Jurkat, Clone E6-1 (cell line): ENCODE results near the gene SPATS2L.

ENCODE experiments used
- DNase-seq: peaks from one replicate; pipeline ENCODE4 v3.0.0-alpha.2; 2011; ENCODE audit warnings: low read depth, low spot score
- H3K4me3 ChIP-seq: 2 replicates; pipeline ENCODE4 v1.5.1; 2011; ENCODE audit warnings: mild to moderate bottlenecking, low read length, control low read depth, moderate library complexity

The SPATS2L gene

DNA sequence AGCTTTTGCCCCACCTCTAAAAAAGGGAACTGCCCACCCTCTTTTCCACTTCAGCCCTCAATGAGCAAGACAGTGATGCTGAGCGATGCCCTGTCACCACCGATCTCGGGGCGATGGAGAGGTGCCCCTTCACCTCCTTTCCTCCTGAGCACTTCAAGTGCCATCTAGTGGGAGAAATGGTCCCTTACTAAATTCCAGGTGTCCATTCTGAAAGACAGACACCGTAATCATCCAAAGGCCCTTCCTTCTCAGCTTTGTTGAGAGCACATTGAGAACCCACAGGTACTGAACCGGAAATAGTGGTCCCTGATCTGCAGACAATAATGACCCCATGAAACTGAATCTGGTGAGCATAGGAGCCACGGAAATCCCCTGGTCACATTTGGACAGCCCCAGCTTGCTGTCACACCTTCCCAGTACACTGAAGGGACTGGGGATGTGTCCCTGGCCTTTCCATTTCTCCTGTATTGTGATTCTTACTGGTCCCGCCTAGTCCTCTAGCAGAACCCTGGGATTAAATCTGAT is 164.9 kb downstream of the SPATS2L start:
- DNase-seq: no peak
- H3K4me3 ChIP-seq: no peak overlapping the region

DNA sequence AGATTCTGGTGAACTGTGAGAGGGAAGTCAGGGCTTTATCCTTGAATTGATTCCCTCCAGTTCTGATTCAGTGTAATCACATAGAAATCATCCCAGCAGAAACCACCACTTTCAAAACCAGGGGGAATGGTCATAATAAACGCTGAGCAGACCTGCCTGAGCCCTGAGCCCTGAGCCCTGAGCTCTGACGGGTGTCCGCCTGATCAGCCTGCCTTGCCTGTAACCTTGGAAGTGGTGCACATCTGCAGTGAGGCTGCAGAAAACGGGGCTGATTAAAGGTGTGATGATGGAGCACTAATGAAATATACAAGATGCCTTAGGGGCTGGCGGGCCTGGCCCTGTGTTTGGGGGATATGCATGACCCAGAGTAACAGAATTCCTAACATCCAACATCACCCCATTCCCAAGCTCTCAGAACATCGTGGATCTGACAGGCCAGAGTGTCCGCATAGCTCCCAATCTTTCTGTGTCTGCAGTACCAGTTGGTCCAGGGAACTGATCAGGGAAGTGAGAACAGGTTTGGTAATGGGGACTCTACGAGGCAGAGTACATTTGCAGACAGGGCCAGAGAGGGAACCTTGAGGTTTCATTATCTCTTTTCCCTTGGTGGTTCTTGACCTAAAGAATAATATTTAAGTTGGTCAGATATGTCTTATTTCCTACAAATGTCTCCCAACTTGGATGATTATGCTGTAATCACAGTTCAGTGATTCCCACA is 165.6 kb downstream of the SPATS2L start:
- no peak overlapping the region for H3K4me3 ChIP-seq
- no peak for DNase-seq

DNA sequence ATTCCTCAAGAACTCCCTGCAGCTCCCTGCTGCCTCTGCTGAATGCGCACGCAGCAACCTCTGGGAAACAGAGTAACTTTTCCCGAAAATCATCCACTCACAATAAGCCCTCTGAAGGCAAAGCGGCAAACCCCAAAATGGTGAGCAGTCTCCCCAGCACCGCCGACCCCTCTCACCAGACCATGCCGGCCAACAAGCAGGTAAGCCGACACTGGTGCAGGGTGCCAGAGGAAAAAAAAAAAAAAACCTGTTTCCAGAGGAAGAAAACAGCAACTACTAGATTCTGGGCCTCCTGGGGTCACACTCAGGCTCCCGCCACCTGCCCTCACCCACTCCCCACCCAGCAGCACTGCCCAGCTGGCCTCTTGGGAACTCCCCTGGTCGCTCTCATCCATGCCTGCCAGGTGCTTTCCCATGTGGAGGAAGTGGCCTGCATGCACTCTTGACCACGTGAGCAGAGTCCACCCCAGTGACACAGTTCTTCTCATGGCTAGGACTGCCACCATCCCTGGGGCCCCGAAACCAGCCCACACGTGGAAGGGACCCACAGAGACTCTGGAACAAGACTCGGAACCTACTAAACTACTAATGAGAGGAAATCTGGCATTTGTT is 166.5 kb downstream of the SPATS2L start:
- DNase-seq: no peak
- no peak overlapping the region for H3K4me3 ChIP-seq

DNA sequence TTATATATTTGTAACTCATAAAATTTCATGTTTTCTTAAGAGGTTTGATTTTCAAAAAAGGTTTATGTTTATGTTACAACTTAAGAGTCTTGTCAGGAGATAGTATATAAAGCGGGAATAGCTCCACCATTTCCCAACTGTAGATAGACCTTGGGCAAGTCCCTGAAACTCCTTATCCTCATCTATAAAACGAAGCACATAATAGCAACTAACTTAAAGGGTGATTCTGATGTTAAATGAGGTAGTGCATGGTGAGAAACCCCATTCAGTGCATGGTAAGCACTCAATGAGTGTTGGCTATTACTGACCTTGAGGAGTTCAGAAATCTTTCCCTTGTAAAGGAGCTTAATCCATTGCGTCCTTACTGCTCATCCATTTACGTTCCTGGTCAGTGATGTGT is 169.3 kb downstream of the SPATS2L start:
- H3K4me3 ChIP-seq: no peak overlapping the region
- DNase-seq: no peak

DNA sequence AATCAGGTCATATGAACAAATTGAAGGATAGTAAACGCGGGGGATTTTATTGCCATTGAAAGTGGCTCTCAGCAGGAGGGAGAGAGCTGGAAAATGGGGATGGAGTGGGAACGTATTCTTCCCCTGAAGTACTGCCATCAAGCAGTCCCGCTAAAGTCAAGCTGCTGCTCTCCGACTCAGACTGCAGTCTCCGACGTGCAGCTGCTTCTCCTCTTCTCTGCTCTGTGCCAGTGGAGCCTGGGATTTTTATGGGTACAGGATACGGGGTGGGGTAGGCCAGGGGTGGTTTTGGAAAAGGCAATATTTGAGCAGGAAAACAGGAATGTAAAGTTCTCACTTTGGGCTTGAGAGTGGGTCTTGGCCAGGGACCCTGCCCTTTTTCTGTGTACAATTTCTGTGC is 170.3 kb downstream of the SPATS2L start:
- no peak for DNase-seq
- no peak overlapping the region for H3K4me3 ChIP-seq

DNA sequence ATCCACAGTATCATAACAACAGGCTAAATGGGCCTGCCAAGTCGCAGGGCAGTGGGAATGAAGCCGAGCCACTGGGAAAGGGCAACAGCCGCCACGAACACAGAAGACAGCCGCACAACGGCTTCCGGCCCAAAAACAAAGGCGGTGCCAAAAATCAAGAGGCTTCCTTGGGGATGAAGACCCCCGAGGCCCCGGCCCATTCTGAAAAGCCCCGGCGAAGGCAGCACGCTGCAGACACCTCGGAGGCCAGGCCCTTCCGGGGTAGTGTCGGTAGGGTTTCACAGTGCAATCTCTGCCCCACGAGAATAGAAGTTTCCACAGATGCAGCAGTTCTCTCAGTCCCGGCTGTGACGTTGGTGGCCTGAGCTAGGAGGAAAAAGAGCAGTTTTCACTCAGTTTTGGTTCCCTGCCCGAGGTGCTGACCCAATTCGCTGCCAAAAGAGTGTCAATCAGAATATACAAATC is 171.2 kb downstream of the SPATS2L start:
- no peak overlapping the region for H3K4me3 ChIP-seq
- no peak for DNase-seq

DNA sequence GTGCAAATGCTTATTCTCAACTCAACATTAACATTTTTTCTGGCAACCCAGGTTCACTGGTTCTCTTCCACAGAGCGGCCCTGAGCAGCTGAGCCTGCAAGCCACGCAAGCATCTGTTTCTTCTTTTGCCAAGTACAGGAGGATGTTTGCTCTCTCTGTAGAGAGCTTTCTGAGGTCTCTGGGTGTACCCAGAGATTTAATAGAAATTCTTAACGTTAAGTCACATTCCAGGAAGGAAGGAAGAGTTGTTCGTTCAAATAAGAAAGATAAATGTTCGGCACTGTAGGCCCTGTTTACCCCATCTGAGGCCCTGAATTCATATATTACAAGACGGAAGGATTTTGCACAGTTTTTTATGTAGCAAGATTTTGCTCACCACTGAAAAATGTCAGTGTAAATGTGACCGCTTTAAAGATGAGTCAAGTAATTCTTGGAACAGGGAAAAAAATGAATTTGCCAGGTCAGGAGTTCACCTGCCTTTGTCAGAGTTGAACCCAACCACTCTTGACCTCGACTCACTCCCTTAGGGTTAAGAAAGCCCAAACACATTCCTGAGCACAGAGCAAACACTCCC is 173.3 kb downstream of the SPATS2L start:
- H3K4me3 ChIP-seq: no peak overlapping the region
- no peak for DNase-seq

DNA sequence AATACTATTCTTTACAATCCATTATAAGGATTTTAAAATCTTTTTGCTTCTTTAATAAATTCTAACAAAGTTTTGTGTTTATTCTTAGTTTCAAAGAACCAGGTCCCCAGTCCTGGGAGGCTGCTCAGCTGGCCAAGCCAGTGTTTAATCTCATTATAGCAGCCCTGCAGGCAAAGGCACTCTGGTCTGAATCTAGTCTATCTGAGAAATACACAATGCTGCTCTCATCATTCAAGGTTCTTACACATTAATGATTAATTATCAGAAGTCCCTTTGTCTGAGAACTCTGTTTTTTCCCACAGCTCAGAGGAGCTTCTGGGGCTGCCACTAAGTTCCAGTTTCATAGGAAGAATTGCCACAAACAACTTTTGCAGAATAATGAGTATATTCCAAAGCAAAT is 175.7 kb downstream of the SPATS2L start:
- no peak for DNase-seq

DNA sequence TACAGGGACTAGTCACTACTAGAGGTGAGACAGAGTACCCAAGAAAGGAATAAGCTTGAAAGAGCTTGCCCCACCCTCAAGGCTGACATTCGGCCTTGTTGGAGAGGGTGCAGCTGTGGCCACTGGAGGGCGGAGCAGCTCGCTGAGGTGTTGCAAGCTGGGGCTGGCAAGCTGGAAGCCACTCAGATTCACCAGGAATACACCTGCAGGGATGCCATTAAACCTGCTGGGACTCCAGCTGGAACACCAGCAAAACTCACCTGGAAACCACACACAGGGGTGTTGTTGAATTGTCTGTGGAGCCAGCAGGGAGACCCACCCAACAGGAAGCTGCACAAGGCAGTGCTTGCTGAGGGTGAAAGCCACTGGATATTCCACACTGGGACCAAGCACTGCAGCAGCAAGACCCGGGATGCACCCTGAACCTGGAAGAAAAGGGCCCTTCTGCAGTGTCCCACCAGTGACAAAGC is 177.3 kb downstream of the SPATS2L start:
- no peak overlapping the region for H3K4me3 ChIP-seq
- DNase-seq: peak; percentile 51

More for the DNA sequence above, 175.7 kb downstream of the SPATS2L start:
- H3K4me3 ChIP-seq: no peak overlapping the region

DNA sequence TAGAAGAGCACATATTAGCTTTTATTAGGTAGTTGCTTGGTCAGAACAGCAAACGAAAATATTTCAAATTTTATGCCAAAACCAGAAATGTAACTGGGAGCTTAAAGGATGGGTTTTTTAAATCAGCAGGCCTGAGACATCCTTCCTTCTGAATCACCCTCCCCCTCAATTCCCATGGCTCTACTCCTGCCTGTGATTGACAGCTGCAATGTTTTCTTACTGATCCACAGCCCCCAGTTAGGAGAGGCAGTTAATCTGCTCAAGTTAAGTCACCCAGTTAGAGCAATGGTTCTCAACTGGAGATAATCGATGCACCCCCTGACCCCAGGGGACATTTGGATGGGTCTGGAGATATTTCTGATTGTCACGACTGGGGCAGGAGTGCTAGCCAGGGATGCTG is 178.4 kb downstream of the SPATS2L start:
- no peak for DNase-seq
- H3K4me3 ChIP-seq: no peak overlapping the region

DNA sequence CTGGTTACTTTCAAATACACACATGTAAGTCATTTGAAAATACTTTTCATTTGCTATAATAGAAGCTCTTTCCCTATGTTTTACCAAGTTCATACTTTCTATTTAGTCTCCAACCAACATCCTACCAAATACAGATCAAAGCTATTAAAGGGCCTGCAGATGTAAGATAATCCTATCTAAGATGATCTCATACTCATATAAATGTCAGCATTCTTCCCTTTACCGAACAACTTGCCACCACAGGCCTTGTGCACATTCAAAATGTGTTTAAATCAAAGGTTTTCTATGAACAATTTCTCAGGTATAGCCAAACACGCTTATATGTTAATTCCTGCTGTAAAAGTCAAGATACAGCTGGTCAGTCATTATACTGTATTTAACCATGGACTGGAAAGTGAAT is 180.0 kb downstream of the SPATS2L start:
- no peak overlapping the region for H3K4me3 ChIP-seq
- peak; percentile 44 for DNase-seq

DNA sequence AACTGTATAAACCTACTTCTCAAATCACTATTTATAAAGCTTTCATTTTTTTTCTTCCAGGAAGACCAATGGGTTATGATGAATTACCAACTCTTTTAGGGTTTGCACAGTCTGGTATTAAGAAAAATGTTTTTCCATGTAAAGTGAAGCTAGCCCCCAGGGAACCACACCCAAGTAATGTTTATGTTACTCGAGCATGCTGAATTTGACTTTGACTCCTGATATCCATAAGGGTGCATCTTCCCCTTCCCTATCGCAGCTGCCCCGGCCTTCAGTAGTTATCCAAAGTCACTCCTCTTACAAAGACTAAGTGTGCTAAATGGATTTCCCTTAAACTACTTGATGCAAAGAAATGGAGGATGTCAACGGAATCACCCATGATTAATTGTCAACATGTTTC is 181.7 kb downstream of the SPATS2L start:
- no peak overlapping the region for H3K4me3 ChIP-seq
- DNase-seq: no peak

DNA sequence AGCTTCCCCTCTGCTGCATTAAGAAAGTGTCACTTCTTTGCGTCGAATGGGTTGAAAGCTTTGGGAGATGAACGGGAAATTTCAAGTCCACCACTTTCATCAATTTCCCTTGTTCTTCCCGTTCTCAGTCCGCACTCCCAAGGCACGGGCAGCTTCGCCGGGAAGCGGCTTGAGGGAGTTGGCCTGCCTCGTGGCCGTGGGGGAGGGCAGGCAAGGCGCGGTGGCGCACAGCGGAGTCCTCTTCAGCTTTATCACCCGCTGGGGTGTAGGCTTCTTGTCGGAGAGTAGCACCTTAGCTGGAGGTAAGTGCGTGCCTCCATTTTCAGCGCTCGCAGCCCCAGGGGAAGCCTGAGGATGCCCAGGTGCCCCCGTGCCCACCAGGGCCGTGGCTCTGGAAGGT is 183.5 kb downstream of the SPATS2L start:
- H3K4me3 ChIP-seq: no peak overlapping the region
- no peak for DNase-seq

DNA sequence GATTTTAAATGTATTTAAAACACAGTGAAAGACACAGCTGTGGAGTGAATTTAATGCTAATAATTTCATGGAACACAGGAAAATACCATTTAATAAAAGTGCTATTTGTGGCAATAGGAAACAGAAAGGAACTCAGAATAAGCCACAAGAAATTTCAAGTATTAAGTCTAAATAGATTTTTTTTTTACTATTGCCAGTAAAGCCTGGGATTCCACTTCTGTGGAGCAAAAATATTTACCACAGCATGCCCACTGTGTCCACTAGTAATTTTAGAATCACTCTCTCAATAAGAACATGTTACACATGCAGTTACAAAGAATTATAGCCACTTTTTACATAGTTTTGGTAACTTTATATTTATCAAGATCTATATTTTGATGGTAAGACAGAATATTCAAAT is 186.2 kb downstream of the SPATS2L start:
- no peak for DNase-seq
- no peak overlapping the region for H3K4me3 ChIP-seq

DNA sequence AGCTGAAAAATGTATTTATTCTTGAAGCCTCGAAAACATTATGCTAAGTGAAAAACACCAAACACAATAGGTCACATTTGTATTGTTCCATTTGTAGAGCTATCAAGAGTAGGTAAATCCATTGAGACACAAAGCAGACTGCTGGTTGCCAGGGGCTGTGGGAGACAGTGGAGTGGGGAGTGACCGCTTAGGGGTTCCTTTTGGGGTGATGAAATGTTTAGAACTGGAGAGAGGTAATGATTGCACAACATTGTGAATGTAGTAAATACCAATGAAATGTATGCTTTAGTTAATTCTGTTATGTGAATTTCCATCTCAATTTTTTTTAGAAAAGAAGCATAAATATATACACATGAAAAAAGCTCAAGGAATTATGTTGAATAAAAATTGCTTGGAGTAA is 187.6 kb downstream of the SPATS2L start:
- H3K4me3 ChIP-seq: no peak overlapping the region
- DNase-seq: no peak

DNA sequence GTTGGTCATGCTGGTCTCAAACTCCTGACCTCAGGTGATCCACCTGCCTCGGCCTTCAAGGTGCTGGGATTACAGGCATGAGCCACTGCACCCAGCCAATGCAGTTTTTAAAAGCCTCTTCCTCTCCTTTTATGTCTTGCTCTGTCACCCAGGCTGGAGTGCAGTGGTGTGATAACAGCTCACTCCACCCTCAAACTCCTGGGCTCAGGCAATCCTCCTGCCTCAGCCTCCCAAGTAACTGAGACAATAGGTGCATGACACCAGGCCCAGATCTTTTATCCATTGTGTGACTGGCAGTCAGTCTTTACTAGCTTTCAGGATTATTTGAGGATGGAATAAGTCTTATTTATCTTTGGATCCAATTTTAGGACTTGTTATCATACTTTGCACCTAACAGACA is 190.2 kb downstream of the SPATS2L start:
- no peak for DNase-seq

DNA sequence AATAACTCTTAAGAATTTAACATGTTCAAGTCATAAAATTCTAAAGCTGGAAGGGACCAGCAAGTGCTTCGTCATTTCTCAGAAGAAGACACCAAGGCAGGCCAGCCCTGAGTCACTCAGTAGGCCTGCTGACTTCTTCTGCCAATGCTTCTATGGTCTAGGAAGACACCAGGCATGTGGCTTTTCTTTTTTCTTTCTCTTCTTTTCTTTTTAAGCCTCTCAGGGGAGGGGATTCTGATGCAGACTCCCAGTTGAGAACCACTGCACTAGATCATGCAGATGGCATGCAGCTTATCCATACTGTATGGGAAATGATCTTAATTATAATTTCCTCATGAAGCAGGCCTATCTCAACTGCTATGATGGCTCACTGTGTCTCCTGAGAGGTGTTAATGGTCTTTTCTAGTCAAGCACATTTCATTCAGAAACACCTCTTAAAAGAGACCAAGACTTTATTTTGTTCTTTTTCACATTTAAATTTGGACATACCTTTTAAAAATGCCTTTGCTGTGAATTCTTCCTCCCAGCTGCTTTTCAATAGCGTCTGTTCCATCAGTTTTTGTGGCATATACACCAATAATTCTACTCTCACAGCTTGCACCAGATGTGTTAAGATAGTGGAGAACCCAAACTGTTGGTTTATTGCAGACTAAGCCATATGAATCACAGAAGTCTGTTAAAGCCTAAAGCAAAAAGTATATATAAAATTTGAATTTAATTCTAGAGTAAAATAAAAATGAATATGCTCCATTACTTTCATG is 192.1 kb downstream of the SPATS2L start:
- no peak for DNase-seq
- no peak overlapping the region for H3K4me3 ChIP-seq

More for the DNA sequence above, 190.2 kb downstream of the SPATS2L start:
- H3K4me3 ChIP-seq: no peak overlapping the region

DNA sequence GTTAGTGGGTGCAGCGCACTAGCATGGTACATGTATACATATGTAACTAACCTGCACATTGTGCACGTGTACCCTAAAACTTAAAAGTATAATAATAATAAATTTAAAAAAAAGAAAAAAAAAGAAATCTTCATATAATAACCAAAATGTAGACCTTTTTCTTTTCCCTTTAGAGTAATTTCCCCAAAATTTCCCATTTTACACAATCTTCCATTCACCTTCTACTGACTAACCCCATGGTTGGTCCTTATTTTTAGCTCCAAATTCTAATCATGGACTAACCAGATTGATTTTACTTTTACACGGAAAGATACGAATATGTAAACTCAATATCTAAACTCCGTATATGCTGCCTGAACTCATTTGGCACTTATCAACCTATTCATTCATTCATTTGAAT is 195.7 kb downstream of the SPATS2L start:
- DNase-seq: no peak
- no peak overlapping the region for H3K4me3 ChIP-seq

DNA sequence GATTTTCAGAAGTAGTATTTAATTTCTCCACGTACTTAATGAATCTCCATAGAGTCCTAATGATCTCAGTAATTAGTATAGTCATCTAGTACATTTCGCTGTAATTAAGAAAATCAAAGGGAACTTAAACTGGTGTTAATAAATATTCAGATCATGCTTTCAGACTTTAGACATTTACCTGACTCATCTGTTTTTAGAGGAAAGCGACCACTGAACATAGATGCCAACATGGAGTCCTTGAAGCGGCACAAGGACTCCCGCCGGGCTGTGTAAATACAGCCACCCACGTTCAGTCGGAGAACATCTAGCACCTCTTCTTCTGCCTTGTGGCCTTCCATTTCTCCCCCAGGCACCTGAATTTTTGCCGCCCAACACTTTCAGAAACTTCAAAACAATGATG is 200.2 kb downstream of the SPATS2L start:
- no peak overlapping the region for H3K4me3 ChIP-seq
- DNase-seq: no peak

DNA sequence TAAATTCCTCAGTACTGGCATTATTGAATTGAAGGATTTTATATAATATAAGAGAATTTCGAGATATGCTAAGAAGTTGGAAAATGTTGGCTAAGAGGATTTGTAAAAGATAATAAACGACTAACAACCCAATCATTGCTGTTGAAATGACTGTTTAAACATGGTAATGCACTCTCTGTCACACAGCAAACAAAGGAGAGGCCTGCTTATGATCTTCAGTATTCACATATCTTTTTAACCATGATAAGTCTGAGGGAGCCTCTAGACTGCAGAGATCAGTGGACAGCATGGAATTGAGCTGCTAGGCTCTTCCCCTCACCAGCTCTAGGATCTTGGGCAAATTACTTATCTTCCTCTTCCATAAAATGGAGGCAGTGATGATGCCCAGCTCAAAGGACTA is 200.7 kb downstream of the SPATS2L start:
- no peak for DNase-seq
- H3K4me3 ChIP-seq: no peak overlapping the region
